ENCODE measurements around the gene ROBO1. TPM values are rescaled to one million over a fixed set of nuclear protein-coding genes. Genes with fewer than 3 reads are reported as not detected.

ROBO1 gene
- polyA plus RNA-seq, 1 donor (not counting 4 experiments of a cell fraction or from before 2014, with no cell fraction given): 27.1 TPM

DNA sequence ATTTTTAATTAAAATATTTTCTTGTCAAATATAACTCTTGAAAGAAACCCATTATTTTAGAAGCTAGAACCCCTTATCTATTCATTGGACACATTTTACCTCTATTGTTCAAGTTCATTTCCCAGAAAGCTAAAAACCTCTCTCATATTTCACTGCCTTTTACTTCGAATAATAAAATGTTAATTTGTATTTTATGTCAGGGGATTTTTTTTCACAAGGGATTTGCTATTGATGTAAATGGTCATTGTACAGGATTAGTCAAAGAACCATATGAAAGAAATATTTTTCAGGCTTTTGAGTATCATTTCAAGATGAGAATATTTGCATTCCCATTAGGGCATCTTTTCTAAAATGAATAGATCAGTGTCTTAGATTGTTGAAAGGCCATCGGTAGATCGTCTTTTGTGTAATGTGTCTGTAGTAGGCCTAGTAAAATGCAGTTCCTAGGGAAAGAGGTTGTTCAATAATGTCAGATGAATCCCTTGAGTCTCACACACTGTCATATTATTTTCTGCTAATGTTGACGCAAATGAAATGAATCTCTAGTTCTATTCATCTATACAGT lies 114.5 kb downstream of the ROBO1 start:
- no peaks in the 10 kb centered on the region for H3K27me3 ChIP-seq (ENCODE audit: control insufficient read depth, extremely low read depth, insufficient read depth, low read length)
- no peaks in the 10 kb centered on the region for H4K20me1 ChIP-seq (ENCODE audit: control insufficient read depth, extremely low read depth, insufficient read depth, low read length)
- TF ChIP-seq EZH2 (IDR thresholded peaks at IDR 0.05; ENCODE audit: low read length): no peak
- TF ChIP-seq, protein P1, sequence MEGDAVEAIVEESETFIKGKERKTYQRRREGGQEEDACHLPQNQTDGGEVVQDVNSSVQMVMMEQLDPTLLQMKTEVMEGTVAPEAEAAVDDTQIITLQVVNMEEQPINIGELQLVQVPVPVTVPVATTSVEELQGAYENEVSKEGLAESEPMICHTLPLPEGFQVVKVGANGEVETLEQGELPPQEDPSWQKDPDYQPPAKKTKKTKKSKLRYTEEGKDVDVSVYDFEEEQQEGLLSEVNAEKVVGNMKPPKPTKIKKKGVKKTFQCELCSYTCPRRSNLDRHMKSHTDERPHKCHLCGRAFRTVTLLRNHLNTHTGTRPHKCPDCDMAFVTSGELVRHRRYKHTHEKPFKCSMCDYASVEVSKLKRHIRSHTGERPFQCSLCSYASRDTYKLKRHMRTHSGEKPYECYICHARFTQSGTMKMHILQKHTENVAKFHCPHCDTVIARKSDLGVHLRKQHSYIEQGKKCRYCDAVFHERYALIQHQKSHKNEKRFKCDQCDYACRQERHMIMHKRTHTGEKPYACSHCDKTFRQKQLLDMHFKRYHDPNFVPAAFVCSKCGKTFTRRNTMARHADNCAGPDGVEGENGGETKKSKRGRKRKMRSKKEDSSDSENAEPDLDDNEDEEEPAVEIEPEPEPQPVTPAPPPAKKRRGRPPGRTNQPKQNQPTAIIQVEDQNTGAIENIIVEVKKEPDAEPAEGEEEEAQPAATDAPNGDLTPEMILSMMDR (optimal IDR thresholded peaks at IDR 0.05 in 1 of 3, IDR thresholded peaks at IDR 0.05 in 1 of 3, conservative IDR thresholded peaks at IDR 0.05 in 1 of 3; ENCODE audit: extremely low read depth in 1 of 3, insufficient read depth in 2 of 3, low read length in 3 of 3): no peak
- H3K4me1 ChIP-seq (ENCODE audit: control insufficient read depth, extremely low read depth, insufficient read depth, low read length): no peaks in the 10 kb centered on the region
- H3K4me2 ChIP-seq (ENCODE audit: control insufficient read depth, extremely low read depth, insufficient read depth, low read depth, low read length): no peak overlapping the region
- FAIRE-seq (no peak), DNase-seq (ENCODE audit: low read depth, low spot score) (no peak)
- H3K4me3 ChIP-seq (ENCODE audit: control insufficient read depth in 2 of 3, extremely low read depth in 1 of 3, insufficient read depth in 2 of 3, low read depth in 1 of 3, low read length in 3 of 3): no peak overlapping the region
- no peaks in the 10 kb centered on the region for H3K9me1 ChIP-seq (ENCODE audit: control insufficient read depth, extremely low read depth, insufficient read depth, low read length)
- H3K79me2 ChIP-seq (ENCODE audit: control insufficient read depth, insufficient read depth, low read length): no peaks in the 10 kb centered on the region
- no peaks in the 10 kb centered on the region for H3K9me3 ChIP-seq (ENCODE audit: control insufficient read depth, low read depth, low read length)
- H3K9ac ChIP-seq (ENCODE audit: control insufficient read depth, extremely low read depth, insufficient read depth, low read length): no peak overlapping the region
- no peak overlapping the region for H2AFZ ChIP-seq (ENCODE audit: control insufficient read depth, low read length)
- H3K27ac ChIP-seq (ENCODE audit: control insufficient read depth, insufficient read depth, low read length): no peak overlapping the region
- no peaks in the 10 kb centered on the region for H3K36me3 ChIP-seq (ENCODE audit: control insufficient read depth in 2 of 2, extremely low read depth in 1 of 2, insufficient read depth in 2 of 2, low read length in 2 of 2)
- dilution Hi-C loops (cut with MboI; ENCODE audit: extremely low pct_ligation_motif_present, low sequenced_read_pairs): no loop called here

DNA sequence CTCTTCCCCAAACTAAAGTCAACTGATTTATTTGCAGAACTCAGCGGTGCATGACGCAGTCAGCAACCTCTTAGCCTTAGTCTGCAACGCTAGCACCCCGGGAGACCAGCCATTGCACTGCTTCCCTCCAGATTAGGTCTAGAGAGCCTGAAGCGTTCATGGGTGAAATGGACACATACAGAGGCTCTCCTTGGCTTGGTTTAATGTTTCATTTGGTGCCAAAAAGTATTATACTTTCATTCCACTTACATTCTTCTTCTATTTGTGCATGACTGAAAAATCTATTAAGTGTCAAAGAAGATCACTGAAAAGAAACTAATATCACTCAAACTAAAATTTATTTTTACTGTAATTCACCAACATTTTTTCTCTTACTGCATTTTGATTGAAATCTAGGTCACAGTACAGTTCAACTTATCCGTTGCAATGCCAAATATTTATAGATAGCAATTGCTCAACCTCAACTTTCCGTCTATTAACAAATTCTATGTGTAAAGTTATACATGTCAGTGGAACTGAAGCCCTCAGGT lies 116.2 kb downstream of the ROBO1 start:
- dilution Hi-C loops (cut with MboI; ENCODE audit: extremely low pct_ligation_motif_present, low sequenced_read_pairs): no loop called here
- FAIRE-seq (no peak), DNase-seq (ENCODE audit: low read depth, low spot score) (no peak)
- Histone ChIP-seq H3K27ac (ENCODE audit: control insufficient read depth, insufficient read depth, low read length) (no peak overlapping the region), H3K4me3 (ENCODE audit: control insufficient read depth in 2 of 3, extremely low read depth in 1 of 3, insufficient read depth in 2 of 3, low read depth in 1 of 3, low read length in 3 of 3) (no peak overlapping the region), H3K4me1 (ENCODE audit: control insufficient read depth, extremely low read depth, insufficient read depth, low read length) (no peaks in the 10 kb centered on the region), H3K4me2 (ENCODE audit: control insufficient read depth, extremely low read depth, insufficient read depth, low read depth, low read length) (no peak overlapping the region), H4K20me1 (ENCODE audit: control insufficient read depth, extremely low read depth, insufficient read depth, low read length) (no peaks in the 10 kb centered on the region), H3K9ac (ENCODE audit: control insufficient read depth, extremely low read depth, insufficient read depth, low read length) (no peak overlapping the region), H3K36me3 (ENCODE audit: control insufficient read depth in 2 of 2, extremely low read depth in 1 of 2, insufficient read depth in 2 of 2, low read length in 2 of 2) (no peaks in the 10 kb centered on the region), H3K9me1 (ENCODE audit: control insufficient read depth, extremely low read depth, insufficient read depth, low read length) (no peaks in the 10 kb centered on the region), H2AFZ (ENCODE audit: control insufficient read depth, low read length) (no peak overlapping the region), H3K9me3 (ENCODE audit: control insufficient read depth, low read depth, low read length) (no peaks in the 10 kb centered on the region), H3K79me2 (ENCODE audit: control insufficient read depth, insufficient read depth, low read length) (no peaks in the 10 kb centered on the region), H3K27me3 (ENCODE audit: control insufficient read depth, extremely low read depth, insufficient read depth, low read length) (no peaks in the 10 kb centered on the region)
- TF ChIP-seq, protein P1 (optimal IDR thresholded peaks at IDR 0.05 in 1 of 3, IDR thresholded peaks at IDR 0.05 in 1 of 3, conservative IDR thresholded peaks at IDR 0.05 in 1 of 3; ENCODE audit: extremely low read depth in 1 of 3, insufficient read depth in 2 of 3, low read length in 3 of 3): no peak
- no peak for TF ChIP-seq EZH2 (IDR thresholded peaks at IDR 0.05; ENCODE audit: low read length)
